ENCODE measurements around the gene TK2.

TK2 gene

DNA sequence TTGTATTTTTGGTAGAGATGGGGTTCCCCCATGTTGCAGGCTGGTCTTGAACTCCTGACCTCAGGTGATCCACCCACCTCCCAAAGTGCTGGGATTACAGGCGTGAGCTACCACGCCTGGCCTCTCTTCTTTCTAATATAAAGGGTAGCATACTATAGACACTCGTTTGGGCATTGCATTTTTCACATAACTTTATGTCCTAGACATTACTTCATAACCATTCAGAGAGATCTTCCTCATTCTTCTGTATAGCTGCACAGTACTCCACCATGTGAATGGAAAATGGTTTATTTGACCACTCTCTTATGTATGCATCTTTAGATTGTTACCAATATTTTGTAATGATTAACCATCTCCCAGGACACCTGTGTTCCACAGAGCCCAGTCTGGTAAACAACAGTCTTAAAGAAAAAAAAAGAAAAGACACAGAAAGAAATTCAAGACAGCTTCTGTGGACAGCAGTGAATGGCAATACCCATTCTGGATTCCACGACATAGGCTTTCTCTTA lies 42.1 kb downstream of the TK2 start:
- no peak overlapping the region for H2BK120ac ChIP-seq (ENCODE audit: low read depth, low read length)
- H2AFZ ChIP-seq (ENCODE audit: low read length) = no peak overlapping the region
- H3K79me1 ChIP-seq (ENCODE audit: low read depth, low read length) = no peaks in the 10 kb centered on the region
- no peak overlapping the region for H2BK5ac ChIP-seq (ENCODE audit: low read length)
- no peak overlapping the region for H2BK15ac ChIP-seq (ENCODE audit: low read length)
- H3K14ac ChIP-seq (ENCODE audit: low read length) = no peak overlapping the region
- H3K18ac ChIP-seq (ENCODE audit: low read length) = no peak overlapping the region
- no peaks in the 10 kb centered on the region for H3K27me3 ChIP-seq (ENCODE audit: control insufficient read depth in 3 of 3, insufficient read depth in 3 of 3, low read depth in 1 of 3, low read length in 3 of 3)
- no CpG with 5 or more reads among the region's 4 CpGs for WGBS, 2 donors (ENCODE audit: extremely low coverage in 2 of 2, insufficient read length in 2 of 2, insufficient replicate concordance in 1 of 2)
- H4K91ac ChIP-seq (ENCODE audit: low read depth, low read length, poor library complexity) = no peak overlapping the region
- H2BK12ac ChIP-seq (ENCODE audit: low read length) = no peak overlapping the region
- no peaks in the 10 kb centered on the region for H3K9me3 ChIP-seq (replicated peaks in 1 of 2; ENCODE audit: control insufficient read depth in 2 of 2, insufficient read depth in 1 of 2, low read depth in 1 of 2, low read length in 2 of 2)
- H3K36me3 ChIP-seq (replicated peaks in 1 of 2; ENCODE audit: control insufficient read depth in 2 of 2, insufficient read depth in 2 of 2, low read length in 2 of 2) = peaks cover 2 to 28% of the 10 kb centered on the region in 2 donors
- H3K4ac ChIP-seq (ENCODE audit: low read length) = no peak overlapping the region
- no peak overlapping the region for H3K9ac ChIP-seq (ENCODE audit: low read depth, low read length, poor library complexity)
- no peak for DNase-seq (ENCODE audit: low spot score)
- no peak overlapping the region for H3K4me3 ChIP-seq (ENCODE audit: low read length in 2 of 2)
- H3K4me2 ChIP-seq (ENCODE audit: insufficient read depth, low read length, poor library complexity, severe bottlenecking) = no peak overlapping the region
- H2AK5ac ChIP-seq (ENCODE audit: low read depth, low read length) = no peak overlapping the region
- H4K8ac ChIP-seq (ENCODE audit: low read depth, low read length) = no peak overlapping the region
- H3K4me1 ChIP-seq (ENCODE audit: control insufficient read depth in 2 of 2, insufficient read depth in 1 of 2, low read depth in 1 of 2, low read length in 2 of 2) = peaks cover 12 to 17% of the 10 kb centered on the region in 2 donors
- no peak overlapping the region for H3K27ac ChIP-seq (replicated peaks; ENCODE audit: low read length)
- no peak overlapping the region for H3K23ac ChIP-seq (ENCODE audit: low read depth, low read length, poor library complexity)

DNA sequence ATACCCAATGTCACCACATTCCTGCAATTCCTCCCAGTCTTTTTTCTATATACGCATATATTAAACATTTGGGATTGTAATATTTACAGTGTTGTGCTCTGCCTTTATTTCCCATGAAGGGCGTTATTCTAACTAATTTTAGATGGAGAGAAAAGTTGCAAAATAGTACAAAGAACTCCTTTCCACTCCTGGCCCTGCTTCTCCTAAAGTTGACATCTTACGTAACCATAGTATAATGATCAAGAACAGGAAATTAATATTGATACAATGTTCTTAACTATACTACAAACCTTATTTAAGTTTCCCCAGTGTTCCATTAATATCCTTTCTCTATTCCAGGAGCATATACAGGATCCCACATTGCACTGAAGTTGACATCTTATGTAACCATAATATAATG lies 46.3 kb downstream of the TK2 start:
- Histone ChIP-seq H3K4me1 (ENCODE audit: control insufficient read depth in 2 of 2, insufficient read depth in 1 of 2, low read depth in 1 of 2, low read length in 2 of 2) (no peaks in the 10 kb centered on the region), H3K18ac (ENCODE audit: low read length) (no peak overlapping the region), H4K91ac (ENCODE audit: low read depth, low read length, poor library complexity) (no peak overlapping the region), H3K27ac (replicated peaks; ENCODE audit: low read length) (no peak overlapping the region), H2BK120ac (ENCODE audit: low read depth, low read length) (no peak overlapping the region), H4K8ac (ENCODE audit: low read depth, low read length) (no peak overlapping the region), H3K4me3 (ENCODE audit: low read length in 2 of 2) (no peak overlapping the region), H3K4ac (ENCODE audit: low read length) (no peak overlapping the region), H3K27me3 (ENCODE audit: control insufficient read depth in 3 of 3, insufficient read depth in 3 of 3, low read depth in 1 of 3, low read length in 3 of 3) (no peaks in the 10 kb centered on the region), H2AFZ (ENCODE audit: low read length) (no peak overlapping the region), H3K14ac (ENCODE audit: low read length) (no peak overlapping the region), H2AK5ac (ENCODE audit: low read depth, low read length) (no peak overlapping the region), H2BK15ac (ENCODE audit: low read length) (no peak overlapping the region), H3K4me2 (ENCODE audit: insufficient read depth, low read length, poor library complexity, severe bottlenecking) (no peak overlapping the region), H3K23ac (ENCODE audit: low read depth, low read length, poor library complexity) (no peak overlapping the region), H2BK12ac (ENCODE audit: low read length) (no peak overlapping the region), H3K9me3 (replicated peaks in 1 of 2; ENCODE audit: control insufficient read depth in 2 of 2, insufficient read depth in 1 of 2, low read depth in 1 of 2, low read length in 2 of 2) (no peaks in the 10 kb centered on the region), H3K36me3 (replicated peaks in 1 of 2; ENCODE audit: control insufficient read depth in 2 of 2, insufficient read depth in 2 of 2, low read length in 2 of 2) (peaks cover 0 to 13% of the 10 kb centered on the region in 2 donors), H2BK5ac (ENCODE audit: low read length) (no peak overlapping the region), H3K79me1 (ENCODE audit: low read depth, low read length) (no peaks in the 10 kb centered on the region), H3K9ac (ENCODE audit: low read depth, low read length, poor library complexity) (no peak overlapping the region)
- WGBS, 2 donors (ENCODE audit: extremely low coverage in 2 of 2, insufficient read length in 2 of 2, insufficient replicate concordance in 1 of 2) = no CpG with 5 or more reads among the region's 3 CpGs
- no peak for DNase-seq (ENCODE audit: low spot score)

DNA sequence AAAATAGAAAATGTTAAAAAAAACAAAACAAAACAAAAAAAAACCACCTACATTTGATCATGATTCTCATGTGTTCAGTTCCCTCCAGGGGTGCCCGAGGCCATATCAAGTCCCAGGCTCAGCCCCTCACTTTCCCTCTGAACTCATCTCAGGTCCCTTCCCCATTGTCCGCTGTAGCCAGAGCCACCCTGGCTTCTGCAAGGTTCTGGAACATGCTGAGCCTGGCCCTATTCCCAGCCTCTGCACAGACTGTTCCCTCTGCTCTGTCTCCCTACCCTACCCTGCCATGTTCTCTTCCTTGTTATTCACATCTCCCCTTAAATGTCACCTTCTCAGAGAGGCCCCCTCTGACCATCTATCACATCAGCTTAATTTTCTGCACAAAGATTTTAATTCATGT lies 46.9 kb downstream of the TK2 start:
- no peak overlapping the region for H4K91ac ChIP-seq (ENCODE audit: low read depth, low read length, poor library complexity)
- no peak overlapping the region for H3K4me3 ChIP-seq (ENCODE audit: low read length in 2 of 2)
- H2AFZ ChIP-seq (ENCODE audit: low read length) = no peak overlapping the region
- no peak overlapping the region for H4K8ac ChIP-seq (ENCODE audit: low read depth, low read length)
- no peak overlapping the region for H3K4me2 ChIP-seq (ENCODE audit: insufficient read depth, low read length, poor library complexity, severe bottlenecking)
- peak overlapping the region; percentile 63 for H3K14ac ChIP-seq (ENCODE audit: low read length)
- peak overlapping the region; percentile 19 for H3K18ac ChIP-seq (ENCODE audit: low read length)
- H2BK120ac ChIP-seq (ENCODE audit: low read depth, low read length) = no peak overlapping the region
- H3K27ac ChIP-seq (replicated peaks; ENCODE audit: low read length) = no peak overlapping the region
- no peaks in the 10 kb centered on the region for H3K79me1 ChIP-seq (ENCODE audit: low read depth, low read length)
- no peak overlapping the region for H2BK5ac ChIP-seq (ENCODE audit: low read length)
- no peak overlapping the region for H3K4ac ChIP-seq (ENCODE audit: low read length)
- whole genome bisulfite sequencing, 2 donors (ENCODE audit: extremely low coverage in 2 of 2, insufficient read length in 2 of 2, insufficient replicate concordance in 1 of 2) = no CpG with 5 or more reads among the region's 2 CpGs
- no peak overlapping the region for H2AK5ac ChIP-seq (ENCODE audit: low read depth, low read length)
- no peaks in the 10 kb centered on the region for H3K4me1 ChIP-seq (ENCODE audit: control insufficient read depth in 2 of 2, insufficient read depth in 1 of 2, low read depth in 1 of 2, low read length in 2 of 2)
- H3K23ac ChIP-seq (ENCODE audit: low read depth, low read length, poor library complexity) = no peak overlapping the region
- no peak for DNase-seq (ENCODE audit: low spot score)
- H2BK12ac ChIP-seq (ENCODE audit: low read length) = no peak overlapping the region
- H3K9me3 ChIP-seq (replicated peaks in 1 of 2; ENCODE audit: control insufficient read depth in 2 of 2, insufficient read depth in 1 of 2, low read depth in 1 of 2, low read length in 2 of 2) = no peaks in the 10 kb centered on the region
- no peaks in the 10 kb centered on the region for H3K27me3 ChIP-seq (ENCODE audit: control insufficient read depth in 3 of 3, insufficient read depth in 3 of 3, low read depth in 1 of 3, low read length in 3 of 3)
- H3K36me3 ChIP-seq (replicated peaks in 1 of 2; ENCODE audit: control insufficient read depth in 2 of 2, insufficient read depth in 2 of 2, low read length in 2 of 2) = peaks cover 0 to 7% of the 10 kb centered on the region in 2 donors
- H3K9ac ChIP-seq (ENCODE audit: low read depth, low read length, poor library complexity) = no peak overlapping the region
- H2BK15ac ChIP-seq (ENCODE audit: low read length) = no peak overlapping the region

DNA sequence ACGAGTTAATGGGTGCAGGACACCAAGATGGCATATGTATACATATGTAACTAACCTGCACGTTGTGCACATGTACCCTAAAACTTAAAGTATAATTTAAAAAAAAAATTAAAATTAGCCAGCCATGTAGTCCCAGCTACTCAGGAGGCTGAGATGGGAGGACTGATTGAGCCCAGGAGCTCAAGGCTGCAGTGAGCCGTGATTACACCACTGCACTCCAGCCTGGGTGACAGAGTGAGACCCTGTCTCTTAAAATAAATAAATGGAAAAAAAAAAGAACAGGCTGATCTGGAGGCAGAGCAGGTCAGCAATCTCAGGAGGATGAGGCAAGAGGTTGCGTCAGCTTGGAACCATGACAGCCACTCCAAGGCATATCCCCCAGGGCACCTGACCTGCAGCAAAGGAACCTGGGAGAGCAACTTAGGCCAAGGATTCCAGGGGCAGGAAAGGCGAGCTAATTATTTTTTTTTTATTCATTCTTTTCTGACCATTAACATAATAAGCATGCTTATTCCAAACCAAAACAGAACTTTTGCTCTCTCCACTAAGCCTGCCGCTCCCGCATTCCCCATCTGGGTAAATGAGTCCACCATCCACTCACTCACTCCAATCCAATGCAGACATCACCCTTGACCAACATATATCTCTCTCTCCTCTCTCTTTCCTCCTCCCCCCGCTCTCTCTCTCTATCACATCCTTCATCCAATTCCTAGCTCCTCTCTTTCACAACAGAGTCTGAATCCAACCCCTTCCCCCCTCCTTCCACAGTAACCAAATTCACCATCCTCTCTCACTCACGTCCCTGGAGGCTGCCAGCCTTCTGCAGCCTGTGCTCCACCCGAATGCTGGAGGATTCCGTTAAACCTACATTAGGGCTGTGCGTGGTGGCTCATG lies 47.7 kb downstream of the TK2 start:
- Histone ChIP-seq H2BK12ac (ENCODE audit: low read length) (no peak overlapping the region), H4K91ac (ENCODE audit: low read depth, low read length, poor library complexity) (no peak overlapping the region), H2AK5ac (ENCODE audit: low read depth, low read length) (no peak overlapping the region), H2AFZ (ENCODE audit: low read length) (no peak overlapping the region), H4K8ac (ENCODE audit: low read depth, low read length) (no peak overlapping the region), H3K36me3 (replicated peaks in 1 of 2; ENCODE audit: control insufficient read depth in 2 of 2, insufficient read depth in 2 of 2, low read length in 2 of 2) (peaks cover 0 to 4% of the 10 kb centered on the region in 2 donors), H3K79me1 (ENCODE audit: low read depth, low read length) (no peaks in the 10 kb centered on the region), H2BK5ac (ENCODE audit: low read length) (no peak overlapping the region), H3K23ac (ENCODE audit: low read depth, low read length, poor library complexity) (no peak overlapping the region), H3K18ac (ENCODE audit: low read length) (no peak overlapping the region), H3K9me3 (replicated peaks in 1 of 2; ENCODE audit: control insufficient read depth in 2 of 2, insufficient read depth in 1 of 2, low read depth in 1 of 2, low read length in 2 of 2) (no peaks in the 10 kb centered on the region), H3K4me2 (ENCODE audit: insufficient read depth, low read length, poor library complexity, severe bottlenecking) (no peak overlapping the region), H2BK120ac (ENCODE audit: low read depth, low read length) (no peak overlapping the region), H3K4me3 (ENCODE audit: low read length in 2 of 2) (peak overlapping the region in 1 of 2 donors; percentile 48), H3K27ac (replicated peaks; ENCODE audit: low read length) (no peak overlapping the region), H2BK15ac (ENCODE audit: low read length) (no peak overlapping the region), H3K14ac (ENCODE audit: low read length) (no peak overlapping the region), H3K4ac (ENCODE audit: low read length) (no peak overlapping the region), H3K4me1 (ENCODE audit: control insufficient read depth in 2 of 2, insufficient read depth in 1 of 2, low read depth in 1 of 2, low read length in 2 of 2) (no peaks in the 10 kb centered on the region), H3K27me3 (ENCODE audit: control insufficient read depth in 3 of 3, insufficient read depth in 3 of 3, low read depth in 1 of 3, low read length in 3 of 3) (no peaks in the 10 kb centered on the region), H3K9ac (ENCODE audit: low read depth, low read length, poor library complexity) (no peak overlapping the region)
- DNase-seq (ENCODE audit: low spot score) = no peak
- 80 to 100% methylated on average over 1 of the region's 12 CpGs for WGBS, 2 donors (ENCODE audit: extremely low coverage in 2 of 2, insufficient read length in 2 of 2, insufficient replicate concordance in 1 of 2)
